ENCODE results near the gene UNC13C.
A peak's percentile ranks its signal among the peaks of the same experiment; 100 is the strongest.

The UNC13C gene

GRCh38 chr15:54017959-54018358 lies 39.7 kb downstream of the UNC13C start:
- DNase-seq (ENCODE audit: low spot score): no peak

GRCh38 chr15:54026258-54026657 lies 48.0 kb downstream of the UNC13C start:
- no peak for DNase-seq (ENCODE audit: low spot score)

- no peak for DNase-seq (ENCODE audit: low spot score)
Measured at GRCh38 chr15:54026891-54027290, 48.6 kb downstream of the UNC13C start.

- DNase-seq (ENCODE audit: low spot score): no peak
Measured at GRCh38 chr15:54029081-54029480, 50.8 kb downstream of the UNC13C start.

GRCh38 chr15:54032066-54032465 lies 53.8 kb downstream of the UNC13C start:
- DNase-seq (ENCODE audit: low spot score): no peak

GRCh38 chr15:54033356-54033860 lies 55.2 kb downstream of the UNC13C start:
- DNase-seq (ENCODE audit: low spot score): no peak

- no peak for DNase-seq (ENCODE audit: low spot score)
Measured at GRCh38 chr15:54033869-54034458, 55.7 kb downstream of the UNC13C start.

GRCh38 chr15:54035616-54036015 lies 57.4 kb downstream of the UNC13C start:
- no peak for DNase-seq (ENCODE audit: low spot score)

- no peak for DNase-seq (ENCODE audit: low spot score)
Measured at GRCh38 chr15:54045397-54045796, 67.2 kb downstream of the UNC13C start.

- DNase-seq (ENCODE audit: low spot score): no peak
Measured at GRCh38 chr15:54046093-54046492, 67.9 kb downstream of the UNC13C start.

GRCh38 chr15:54064365-54064764 lies 86.1 kb downstream of the UNC13C start:
- no peak for DNase-seq (ENCODE audit: low spot score)

- DNase-seq (ENCODE audit: low spot score): no peak
Measured at GRCh38 chr15:54066403-54066802, 88.2 kb downstream of the UNC13C start.

- DNase-seq (ENCODE audit: low spot score): peak; percentile 27
Measured at GRCh38 chr15:54082836-54083492, 104.7 kb downstream of the UNC13C start.

GRCh38 chr15:54083501-54083900 lies 105.3 kb downstream of the UNC13C start:
- DNase-seq (ENCODE audit: low spot score): no peak

GRCh38 chr15:54083991-54084390 lies 105.8 kb downstream of the UNC13C start:
- no peak for DNase-seq (ENCODE audit: low spot score)

- DNase-seq (ENCODE audit: low spot score): no peak
Measured at GRCh38 chr15:54088837-54089236, 110.6 kb downstream of the UNC13C start.

GRCh38 chr15:54089776-54090175 lies 111.5 kb downstream of the UNC13C start:
- DNase-seq (ENCODE audit: low spot score): no peak

- no peak for DNase-seq (ENCODE audit: low spot score)
Measured at GRCh38 chr15:54091651-54092050, 113.4 kb downstream of the UNC13C start.

GRCh38 chr15:54094661-54095060 lies 116.4 kb downstream of the UNC13C start:
- DNase-seq (ENCODE audit: low spot score): no peak

GRCh38 chr15:54097019-54097418 lies 118.8 kb downstream of the UNC13C start:
- no peak for DNase-seq (ENCODE audit: low spot score)

- no peak for DNase-seq (ENCODE audit: low spot score)
Measured at GRCh38 chr15:54099010-54099409, 120.8 kb downstream of the UNC13C start.

- no peak for DNase-seq (ENCODE audit: low spot score)
Measured at GRCh38 chr15:54101664-54102270, 123.5 kb downstream of the UNC13C start.

- no peak for DNase-seq (ENCODE audit: low spot score)
Measured at GRCh38 chr15:54102704-54103103, 124.5 kb downstream of the UNC13C start.
